ENCODE results near the gene AUTS2.

GRCh38 chr7:69906283-69906995 is 308.2 kb downstream of the AUTS2 start:
- TF ChIP-seq CTCF (conservative IDR thresholded peaks at IDR 0.05; ENCODE audit: low read depth, low read length) (no peak), EZH2 (IDR thresholded peaks at IDR 0.05; ENCODE audit: borderline replicate concordance, low read depth, low read length, poor library complexity, severe bottlenecking) (no peak)

All from A673 (cell line).